Left ventricle myocardium inferior (tissue), 1 donor: ENCODE measurements around the gene ZNF837. TPM values are rescaled to one million over a fixed set of nuclear protein-coding genes. Genes with fewer than 3 reads are reported as not detected.

Source experiments
- DNase-seq: peaks from one replicate; pipeline ENCODE4 v3.0.0-alpha.2; 2020
- H3K27ac ChIP-seq: fragments of 200-600 bp; replicated peaks from 2 replicates; pipeline ENCODE4 v1.8.0; 2021
- H3K27me3 ChIP-seq: fragments of 200-600 bp; 2 replicates; pipeline ENCODE4 v1.8.0; 2021; ENCODE audit warnings: low read depth
- H3K36me3 ChIP-seq: fragments of 200-600 bp; 2 replicates; pipeline ENCODE4 v1.8.0; 2021
- H3K4me1 ChIP-seq: fragments of 200-600 bp; 2 replicates; pipeline ENCODE4 v1.8.0; 2021
- H3K4me3 ChIP-seq: fragments of 200-600 bp; 2 replicates; pipeline ENCODE4 v1.8.0; 2021; ENCODE audit warnings: mild to moderate bottlenecking, moderate library complexity
- H3K9me3 ChIP-seq: fragments of 200-600 bp; replicated peaks from 2 replicates; pipeline ENCODE4 v1.8.0; 2021
- CTCF ChIP-seq: fragments of 200-600 bp; IDR thresholded peaks from 2 replicates; pipeline ENCODE4 v1.8.0; 2021; ENCODE audit warnings: antibody characterized with exemption, mild to moderate bottlenecking, borderline replicate concordance
- intact Hi-C: fragments of 100-400 bp; cut with micrococcal nuclease; formaldehyde crosslinking; loops from one replicate; pipeline ENCODE4 v1.11.0; 2022
- total RNA-seq: library from RNA; stranded (reverse); fragmentation: NEBNext Ultra II Directional; extraction: Animal tissue kit (Norgen Biotek cat#: 25700); gene quantifications from one replicate; pipeline ENCODE4 v1.2.1, GENCODE V29; 2021
- donor health status: DM: no; HTN: yes; CAD: no; lungs with severe emphysema.

The ZNF837 gene
- total RNA-seq, 1 donor from 2014 or later, result 0.19 TPM

DNA sequence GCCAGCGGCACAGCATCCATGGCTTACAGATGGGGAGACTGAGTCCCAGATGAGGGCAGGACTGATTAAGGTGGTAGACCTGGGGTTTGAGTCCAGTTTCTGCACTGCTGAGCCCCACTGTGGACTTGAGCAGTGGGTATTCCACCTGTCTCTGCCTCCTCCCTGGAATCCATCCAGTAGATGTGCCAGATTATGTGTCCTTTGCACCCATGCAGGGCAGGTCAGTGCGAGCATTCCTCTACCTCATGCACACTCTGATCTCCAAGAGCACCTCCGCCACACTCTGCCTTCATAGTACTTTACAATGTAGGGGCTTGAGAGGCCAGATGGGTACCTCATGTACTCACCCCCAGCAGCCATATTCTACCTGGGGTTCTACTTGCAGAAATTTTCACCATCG is 44.0 kb downstream of the ZNF837 start:
- H3K27ac ChIP-seq, result no peak overlapping the region
- H3K4me3 ChIP-seq, result no peak overlapping the region
- H3K9me3 ChIP-seq, result no peaks in the 10 kb centered on the region
- DNase-seq, result no peak
- intact Hi-C loops, result no loop called here
- H3K27me3 ChIP-seq, result no peaks in the 10 kb centered on the region
- no peak for TF ChIP-seq CTCF
- H3K36me3 ChIP-seq, result peaks cover 42% of the 10 kb centered on the region
- no peaks in the 10 kb centered on the region for H3K4me1 ChIP-seq

GRCh38 chr19:58336216-58336615 is 44.6 kb downstream of the ZNF837 start:
- H3K4me1 ChIP-seq, result no peaks in the 10 kb centered on the region
- no peak overlapping the region for H3K4me3 ChIP-seq
- DNase-seq, result no peak
- intact Hi-C loops, result no loop called here
- no peak for TF ChIP-seq CTCF
- no peaks in the 10 kb centered on the region for H3K27me3 ChIP-seq
- H3K27ac ChIP-seq, result no peak overlapping the region
- H3K36me3 ChIP-seq, result peaks cover 42% of the 10 kb centered on the region
- no peaks in the 10 kb centered on the region for H3K9me3 ChIP-seq

DNA sequence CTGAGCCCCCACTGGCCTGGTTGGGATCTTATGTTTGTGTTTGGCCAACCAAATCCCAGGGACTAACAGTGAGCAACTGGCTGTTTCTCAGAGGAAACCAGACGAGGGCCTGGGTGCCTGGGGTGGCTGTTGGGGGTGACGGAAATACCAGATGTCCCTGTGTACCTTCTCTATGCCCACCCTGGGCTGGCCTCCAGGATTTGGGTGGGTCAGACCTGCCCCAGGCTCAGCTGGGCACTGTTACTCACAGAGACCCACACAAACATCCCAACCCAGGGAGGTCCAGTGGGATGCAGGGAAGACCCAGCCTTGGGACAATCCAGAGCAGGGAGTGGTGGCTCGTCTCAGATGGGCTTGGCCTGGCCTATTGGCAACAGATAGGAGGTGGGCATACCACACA is 45.2 kb downstream of the ZNF837 start:
- Histone ChIP-seq H3K4me3 (no peak overlapping the region), H3K9me3 (no peaks in the 10 kb centered on the region), H3K36me3 (peaks cover 42% of the 10 kb centered on the region), H3K4me1 (peaks cover 2% of the 10 kb centered on the region), H3K27ac (no peak overlapping the region), H3K27me3 (no peaks in the 10 kb centered on the region)
- intact Hi-C loops, result no loop called here
- no peak for TF ChIP-seq CTCF
- no peak for DNase-seq

DNA sequence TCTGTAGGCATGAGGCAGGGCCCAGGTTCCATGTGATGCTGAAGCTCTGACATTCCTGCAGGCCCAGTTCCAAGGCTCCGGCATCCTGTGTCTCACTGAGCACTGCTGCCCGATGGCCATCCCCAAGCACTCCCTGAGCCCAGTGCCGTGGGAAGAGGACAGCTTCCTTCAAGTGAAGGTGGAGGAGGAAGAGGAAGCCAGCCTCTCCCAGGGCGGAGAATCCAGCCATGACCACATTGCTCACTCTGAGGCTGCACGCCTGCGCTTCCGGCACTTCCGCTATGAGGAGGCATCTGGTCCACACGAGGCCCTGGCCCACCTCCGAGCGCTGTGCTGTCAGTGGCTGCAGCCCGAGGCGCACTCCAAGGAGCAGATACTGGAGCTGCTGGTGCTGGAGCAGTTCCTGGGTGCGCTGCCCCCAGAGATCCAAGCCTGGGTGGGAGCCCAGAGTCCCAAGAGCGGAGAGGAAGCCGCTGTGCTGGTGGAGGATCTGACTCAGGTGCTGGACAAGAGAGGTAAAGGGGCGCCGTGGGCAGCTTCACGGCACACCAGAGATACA is 46.1 kb downstream of the ZNF837 start:
- intact Hi-C loops, result no loop called here
- Histone ChIP-seq H3K36me3 (peaks cover 40% of the 10 kb centered on the region), H3K9me3 (no peaks in the 10 kb centered on the region), H3K27me3 (no peaks in the 10 kb centered on the region), H3K4me1 (peaks cover 9% of the 10 kb centered on the region), H3K4me3 (no peak overlapping the region), H3K27ac (no peak overlapping the region)
- no peak for DNase-seq
- TF ChIP-seq CTCF, result no peak

GRCh38 chr19:58332697-58333096 is 48.1 kb downstream of the ZNF837 start:
- Histone ChIP-seq H3K36me3 (peaks cover 20% of the 10 kb centered on the region), H3K27me3 (no peaks in the 10 kb centered on the region), H3K4me3 (no peak overlapping the region), H3K27ac (no peak overlapping the region), H3K9me3 (no peaks in the 10 kb centered on the region), H3K4me1 (peaks cover 26% of the 10 kb centered on the region)
- intact Hi-C loops, result no loop called here
- no peak for TF ChIP-seq CTCF
- no peak for DNase-seq
